A549 (cell line): ENCODE measurements around the gene ATG13. TPM values are rescaled to one million over a fixed set of nuclear protein-coding genes. Genes with fewer than 3 reads are reported as not detected.

Experiments
- ATAC-seq, 2 experiments: fragments of 200-7000 bp in 1 of 2; fragments of >200 bp in 1 of 2; cut with Nextera tagmentation in 1 of 2; cut with Tn5 transposase in 1 of 2; 3 replicates each; pipeline versions ENCODE4 v1.8.0 to v1.9.1; 2018 to 2020; ENCODE audit warnings: mild to moderate bottlenecking in 1 of 2, moderate library complexity in 1 of 2
- CTCF ChIA-PET: fragments of 300-600 bp; sonication (Branson Sonifier 250); formaldehyde crosslinking; extraction: SDS; loops from one replicate; lab custom pipeline; 2021; ENCODE audit warnings: antibody characterized with exemption, inconsistent platforms; lab: Yijun Ruan, JAX
- POLR2A ChIA-PET: fragments of 350-600 bp; formaldehyde crosslinking; extraction: SDS; loops from one replicate; lab custom pipeline; 2021; ENCODE audit warnings: antibody characterized with exemption, inconsistent platforms; lab: Yijun Ruan, JAX
- DNase-seq, 2 experiments: peaks; one replicate each; pipeline versions ENCODE4 v3.0.0 to v3.0.0-alpha.2; 2011 to 2016; ENCODE audit warnings: low read depth in 1 of 2, low spot score in 1 of 2
- FAIRE-seq: peaks from 2 replicates; lab custom pipeline; 2011; peaks lifted over from hg19 to GRCh38; lab: Jason Lieb, UNC
- H3K27ac ChIP-seq, 2 experiments: fragments of >200 bp; sonication (Bioruptor Twin); formaldehyde crosslinking; 3 replicates each; pipeline ENCODE4 v1.5.1; 2016 to 2017
- H3K4me1 ChIP-seq: fragments of >200 bp; sonication (Bioruptor Twin); formaldehyde crosslinking; 3 replicates; pipeline ENCODE4 v1.6.1; 2016
- H3K4me2 ChIP-seq: fragments of >200 bp; sonication (Bioruptor Twin); formaldehyde crosslinking; 3 replicates; pipeline ENCODE4 v1.6.1; 2016
- H3K4me3 ChIP-seq: fragments of >200 bp; sonication (Bioruptor Twin); formaldehyde crosslinking; 3 replicates; pipeline ENCODE4 v1.5.1; 2016
- H3K9me3 ChIP-seq: fragments of >200 bp; sonication (Bioruptor Twin); formaldehyde crosslinking; 3 replicates; pipeline ENCODE4 v1.6.1; 2016
- BCL3 ChIP-seq: fragments of >200 bp; sonication (Bioruptor Twin); formaldehyde crosslinking; IDR thresholded peaks from 3 replicates; pipeline ENCODE4 v1.6.1; 2016
- CBX2 ChIP-seq: fragments of 200-600 bp; sonication (generic); IDR thresholded peaks from 2 replicates; pipeline ENCODE4 v1.6.1; 2016; ENCODE audit warnings: low read depth, mild to moderate bottlenecking, borderline replicate concordance
- CHD2 ChIP-seq: fragments of 150-350 bp; IDR thresholded peaks from 2 replicates; pipeline ENCODE4 v1.6.1; 2014; ENCODE audit warnings: low read length; ENCODE audit not compliant: partially characterized antibody
- EHF ChIP-seq: fragments of 250-450 bp; sonication (Bioruptor Pico); IDR thresholded peaks from 2 replicates; pipeline ENCODE4 v1.5.0; 2020; ENCODE audit warnings: mild to moderate bottlenecking
- EP300 ChIP-seq, 2 experiments: fragments of >200 bp; sonication (Bioruptor Twin); formaldehyde crosslinking; IDR thresholded peaks; 2 replicates in 1 of 2; 3 replicates in 1 of 2; pipeline ENCODE4 v1.6.1; 2016 to 2017
- FOSL2 ChIP-seq, 2 experiments: fragments of 450-650 bp in 1 of 2; fragments of >200 bp in 1 of 2; sonication (Bioruptor Twin) in 1 of 2; formaldehyde crosslinking; IDR thresholded peaks; 2 replicates each; pipeline versions ENCODE4 v1.5.0 to v1.6.1; 2016 to 2020; ENCODE audit warnings: mild to moderate bottlenecking in 1 of 2, moderate library complexity in 1 of 2
- GATA3 ChIP-seq: IDR thresholded peaks from 2 replicates; pipeline ENCODE4 v1.6.1; 2012; ENCODE audit warnings: borderline replicate concordance
- HMGXB4 ChIP-seq: fragments of 250-450 bp; sonication (Bioruptor Pico); IDR thresholded peaks from 2 replicates; pipeline ENCODE4 v1.5.0; 2021; ENCODE audit warnings: mild to moderate bottlenecking, moderate library complexity, borderline replicate concordance
- KDM1A ChIP-seq: fragments of 200-600 bp; sonication (generic); IDR thresholded peaks from 2 replicates; pipeline ENCODE4 v1.6.1; 2016; ENCODE audit warnings: low read depth, mild to moderate bottlenecking
- MAFK ChIP-seq: fragments of 450-650 bp; IDR thresholded peaks from 2 replicates; pipeline ENCODE4 v1.6.1; 2014; ENCODE audit not compliant: partially characterized antibody
- MAZ ChIP-seq: fragments of 150-350 bp; IDR thresholded peaks from 2 replicates; pipeline ENCODE4 v1.6.1; 2014; ENCODE audit warnings: antibody characterized with exemption, low read depth, low read length, borderline replicate concordance
- NFE2L2 ChIP-seq: fragments of 150-350 bp; conservative IDR thresholded peaks from 2 replicates; pipeline ENCODE4 v1.6.1; 2014; ENCODE audit warnings: low read length
- NPAS2 ChIP-seq: fragments of 250-450 bp; sonication (Bioruptor Pico); IDR thresholded peaks from 2 replicates; pipeline ENCODE4 v1.8.0; 2022; ENCODE audit warnings: mild to moderate bottlenecking, moderate library complexity, borderline replicate concordance
- NR3C1 ChIP-seq: fragments of >200 bp; sonication (Bioruptor Twin); formaldehyde crosslinking; IDR thresholded peaks from 3 replicates; pipeline ENCODE4 v1.6.1; 2017
- PHF8 ChIP-seq: fragments of 200-600 bp; sonication (generic); IDR thresholded peaks from 2 replicates; pipeline ENCODE4 v1.6.1; 2016; ENCODE audit warnings: low read depth, mild to moderate bottlenecking, antibody characterized with exemption, moderate library complexity, borderline replicate concordance
- POLR2A ChIP-seq: IDR thresholded peaks from 2 replicates; pipeline ENCODE4 v1.6.1; 2012; ENCODE audit warnings: mild to moderate bottlenecking, low read length
- RAD21 ChIP-seq, 2 experiments: fragments of >200 bp in 1 of 2; sonication (Bioruptor Twin) in 1 of 2; formaldehyde crosslinking in 1 of 2; IDR thresholded peaks in 1 of 2; conservative IDR thresholded peaks in 1 of 2; 2 replicates in 1 of 2; 3 replicates in 1 of 2; pipeline ENCODE4 v1.6.1; 2012 to 2018; ENCODE audit warnings: inconsistent platforms in 1 of 2
- RCOR1 ChIP-seq: fragments of 150-350 bp; IDR thresholded peaks from 2 replicates; pipeline ENCODE4 v1.6.1; 2014; ENCODE audit warnings: antibody characterized with exemption, low read length, low read depth
- RFX5 ChIP-seq: fragments of 450-650 bp; IDR thresholded peaks from 2 replicates; pipeline ENCODE4 v1.7.1; 2014; ENCODE audit warnings: antibody characterized with exemption, mild to moderate bottlenecking, moderate library complexity
- RNF2 ChIP-seq: fragments of 200-600 bp; sonication (generic); IDR thresholded peaks from 2 replicates; pipeline ENCODE4 v1.6.1; 2016; ENCODE audit warnings: low read depth, mild to moderate bottlenecking, antibody characterized with exemption, moderate library complexity, borderline replicate concordance
- SMC3 ChIP-seq: fragments of >200 bp; sonication (Bioruptor Twin); formaldehyde crosslinking; IDR thresholded peaks from 3 replicates; pipeline ENCODE4 v1.6.1; 2018; ENCODE audit warnings: inconsistent platforms
- SREBF2 ChIP-seq: fragments of 450-650 bp; IDR thresholded peaks from 2 replicates; pipeline ENCODE4 v1.6.1; 2014; ENCODE audit warnings: mild to moderate bottlenecking, moderate library complexity
- USF2 ChIP-seq: fragments of 450-650 bp; IDR thresholded peaks from 2 replicates; pipeline ENCODE4 v1.6.1; 2014; ENCODE audit warnings: antibody characterized with exemption
- ZFP36 ChIP-seq: fragments of 450-650 bp; IDR thresholded peaks from 2 replicates; pipeline ENCODE4 v1.6.1; 2014; ENCODE audit warnings: borderline replicate concordance; ENCODE audit not compliant: partially characterized antibody
- ZNF302 ChIP-seq: fragments of 250-450 bp; sonication (Bioruptor Pico); IDR thresholded peaks from 2 replicates; pipeline ENCODE4 v1.9.0; 2021; ENCODE audit warnings: inconsistent platforms, mild to moderate bottlenecking, moderate library complexity
- WGBS: methylation state at CpG from one replicate; pipeline ENCODE4 v1.1.6; 2017; ENCODE audit errors: missing lambda C conversion rate; 5-methylcytosine and 5-hydroxymethylcytosine counted together
- polyA plus RNA-seq, 4 experiments: library from polyadenylated mRNA; depleted of rRNA in 3 of 4; stranded (reverse); fragments of >200 nt; fragmentation: RNase III in 1 of 4; extraction: RNeasy Plus Mini Kit Qiagen cat#74134 plus additional on column Dnase treatment in 1 of 4; gene quantifications; 2 replicates in 3 of 4; 3 replicates in 1 of 4; pipeline ENCODE4 v1.2.3, GENCODE V29; 2011 to 2017

ATG13 gene
- polyA plus RNA-seq, 2 of the 4 experiments (the other 2 are of a cell fraction): 39.5 to 58.6 TPM

GRCh38 chr11:46677169-46677568 is 59.8 kb downstream of the ATG13 start:
- DNase-seq (no peak), ATAC-seq (no peak; a peak in 1 of 6 replicates), FAIRE-seq (no peak)
- no peak overlapping the region for H3K4me3 ChIP-seq
- H3K27ac ChIP-seq: no peak overlapping the region
- POLR2A ChIA-PET: no interaction called here
- CTCF ChIA-PET: interaction anchor here (0.7 to 1.6 kb wide), 2 partner anchors 11 to 437 kb away, joined by 3 to 6 read pairs; no protein-coding TSS in a partner anchor
- H3K9me3 ChIP-seq: no peaks in the 10 kb centered on the region
- WGBS: 91% methylated on average over 8 of the region's 8 CpGs
- TF ChIP-seq EP300 (IDR thresholded peaks at IDR 0.05) (no peak), NR3C1 (no peak), RCOR1 (no peak), MAZ (no peak), BCL3 (no peak), RNF2 (no peak), ZFP36 (no peak), KDM1A (no peak), PHF8 (no peak)
- no peak overlapping the region for H3K4me2 ChIP-seq
- peaks cover 15% of the 10 kb centered on the region for H3K4me1 ChIP-seq

- CTCF ChIA-PET: interaction anchor here (0.7 to 1.6 kb wide), 2 partner anchors 10 to 438 kb away, joined by 3 to 6 read pairs; no protein-coding TSS in a partner anchor
- FAIRE-seq (no peak), DNase-seq (peak in 1 of 2 experiments; percentile 30)
- H3K4me3 ChIP-seq: no peak overlapping the region
- TF ChIP-seq SMC3 (no peak), RAD21 (conservative IDR thresholded peaks at IDR 0.05 in 1 of 2, IDR thresholded peaks at IDR 0.05 in 1 of 2) (peak in 1 of 2 experiments; percentile 36; a peak in 2 of 5 replicates)
- TF ChIP-seq, all 56 proteins: peak for 1
- POLR2A ChIA-PET: no interaction called here
- WGBS: 75% methylated on average over 10 of the region's 10 CpGs
- H3K4me2 ChIP-seq: no peak overlapping the region
- H3K4me1 ChIP-seq: peaks cover 16% of the 10 kb centered on the region
- H3K9me3 ChIP-seq: no peaks in the 10 kb centered on the region
- peak; percentile 28 to 57 for ATAC-seq
- H3K27ac ChIP-seq: no peak overlapping the region
These were observed 60.8 kb downstream of the ATG13 start for GRCh38 chr11:46677991-46678740.

- 96% methylated on average over 9 of the region's 9 CpGs for WGBS
- Histone ChIP-seq H3K4me2 (no peak overlapping the region), H3K4me1 (peaks cover 19% of the 10 kb centered on the region), H3K9me3 (no peaks in the 10 kb centered on the region)
- ATAC-seq: no peak
- CTCF ChIA-PET: interaction anchor here (1.6 kb wide), 1 partner anchor 9 kb away, joined by 6 read pairs; no protein-coding TSS in a partner anchor
- FAIRE-seq: no peak
- POLR2A ChIA-PET: no interaction called here
- no peak for TF ChIP-seq RCOR1
- TF ChIP-seq KDM1A: no peak
- no peak for TF ChIP-seq GATA3
- TF ChIP-seq USF2: no peak
- no peak for TF ChIP-seq HMGXB4 (CRISPR knock-in tag)
- TF ChIP-seq BCL3: no peak
- TF ChIP-seq ZNF302: no peak
- no peak for TF ChIP-seq SREBF2
- no peak for TF ChIP-seq NFE2L2
- TF ChIP-seq FOSL2 (IDR thresholded peaks at IDR 0.05): no peak
- TF ChIP-seq FOSL2 (CRISPR knock-in tag; IDR thresholded peaks at IDR 0.05): no peak
- no peak for TF ChIP-seq RFX5
- no peak for TF ChIP-seq CBX2
- no peak for TF ChIP-seq CHD2
- no peak for TF ChIP-seq NPAS2 (CRISPR knock-in tag)
- no peak for TF ChIP-seq MAFK
- TF ChIP-seq EHF (CRISPR knock-in tag): no peak
- no peak for TF ChIP-seq POLR2A
- TF ChIP-seq, all 56 proteins: peak for 0
- H3K27ac ChIP-seq: no peak overlapping the region
- H3K4me3 ChIP-seq: no peak overlapping the region
- DNase-seq: no peak
These were observed 61.4 kb downstream of the ATG13 start for GRCh38 chr11:46678741-46679130.
